GM04504 (cell line): ENCODE results near the gene HRH2.
"Not testable (repeated sequence)": the region's sequence is repeated elsewhere in the genome, so short reads cannot be mapped to it uniquely, and the experiment has no call there.

Experiments
- DNase-seq: peaks from one replicate; pipeline ENCODE4 v3.0.0-alpha.2; 2012; ENCODE audit warnings: low read depth

HRH2 gene

GRCh38 chr5:175714479-175715085, 56.7 kb downstream of the HRH2 start:
- no peak for DNase-seq

DNA sequence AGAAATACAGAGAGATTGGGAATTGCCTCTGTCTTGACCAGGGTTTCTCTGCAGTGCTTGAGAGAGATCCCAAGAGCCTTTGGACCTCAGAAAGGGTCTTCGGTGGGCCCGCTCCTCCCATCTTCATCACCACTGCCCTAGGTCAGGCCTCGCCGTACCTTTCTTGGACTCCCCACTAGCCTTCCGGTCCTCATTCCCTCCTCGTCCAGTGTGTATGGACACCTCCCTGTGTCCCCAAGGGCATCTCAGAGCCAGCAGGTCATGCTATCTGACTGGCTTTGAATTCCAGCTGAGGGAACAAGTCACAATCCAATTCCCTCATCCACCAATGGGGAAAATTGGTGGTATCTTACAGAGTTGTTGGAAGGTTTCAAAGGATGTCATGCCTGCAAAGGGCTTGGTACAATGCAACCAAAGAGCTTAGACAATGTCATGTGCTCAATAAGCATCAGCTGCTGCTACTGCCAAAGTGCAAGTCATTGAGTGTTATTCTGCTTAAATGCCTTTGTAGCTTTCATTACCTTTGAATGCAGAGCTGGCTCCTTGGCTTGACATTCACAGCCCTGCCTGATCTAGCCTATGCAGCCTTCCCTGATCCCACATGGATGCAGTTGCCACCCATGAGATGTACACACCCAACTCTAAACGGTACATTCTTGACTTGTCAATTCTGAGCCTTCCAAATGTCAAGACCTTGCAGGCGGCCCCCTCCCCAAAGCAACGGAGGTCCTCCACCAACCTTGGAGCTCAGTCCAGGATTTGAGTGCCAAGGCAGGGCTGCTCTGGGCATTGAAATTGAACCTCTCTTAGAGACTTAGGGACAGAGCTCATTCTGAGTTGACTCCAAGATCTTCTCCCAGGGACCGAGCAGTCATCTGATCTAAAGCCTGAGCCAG, 58.0 kb downstream of the HRH2 start:
- no peak for DNase-seq

- DNase-seq: no peak
These were observed 60.0 kb downstream of the HRH2 start for GRCh38 chr5:175717837-175718236.

GRCh38 chr5:175718401-175719108, 60.7 kb downstream of the HRH2 start:
- DNase-seq: no peak

DNA sequence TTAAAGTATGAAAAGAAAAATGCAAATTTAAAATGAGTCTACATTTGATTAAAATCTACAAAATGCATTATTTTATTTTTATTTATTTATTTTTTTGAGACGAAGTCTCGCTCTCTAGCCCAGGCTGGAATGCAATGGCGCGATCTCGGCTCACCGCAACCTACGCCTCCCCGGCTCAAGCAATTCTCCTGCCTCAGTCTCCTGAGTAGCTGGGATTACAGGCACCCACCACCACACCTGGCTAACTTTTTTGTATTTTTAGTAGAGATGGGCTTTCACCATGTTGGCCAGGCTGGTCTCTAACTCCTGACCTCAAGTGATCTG, 61.2 kb downstream of the HRH2 start:
- DNase-seq: not testable (repeated sequence)

DNA sequence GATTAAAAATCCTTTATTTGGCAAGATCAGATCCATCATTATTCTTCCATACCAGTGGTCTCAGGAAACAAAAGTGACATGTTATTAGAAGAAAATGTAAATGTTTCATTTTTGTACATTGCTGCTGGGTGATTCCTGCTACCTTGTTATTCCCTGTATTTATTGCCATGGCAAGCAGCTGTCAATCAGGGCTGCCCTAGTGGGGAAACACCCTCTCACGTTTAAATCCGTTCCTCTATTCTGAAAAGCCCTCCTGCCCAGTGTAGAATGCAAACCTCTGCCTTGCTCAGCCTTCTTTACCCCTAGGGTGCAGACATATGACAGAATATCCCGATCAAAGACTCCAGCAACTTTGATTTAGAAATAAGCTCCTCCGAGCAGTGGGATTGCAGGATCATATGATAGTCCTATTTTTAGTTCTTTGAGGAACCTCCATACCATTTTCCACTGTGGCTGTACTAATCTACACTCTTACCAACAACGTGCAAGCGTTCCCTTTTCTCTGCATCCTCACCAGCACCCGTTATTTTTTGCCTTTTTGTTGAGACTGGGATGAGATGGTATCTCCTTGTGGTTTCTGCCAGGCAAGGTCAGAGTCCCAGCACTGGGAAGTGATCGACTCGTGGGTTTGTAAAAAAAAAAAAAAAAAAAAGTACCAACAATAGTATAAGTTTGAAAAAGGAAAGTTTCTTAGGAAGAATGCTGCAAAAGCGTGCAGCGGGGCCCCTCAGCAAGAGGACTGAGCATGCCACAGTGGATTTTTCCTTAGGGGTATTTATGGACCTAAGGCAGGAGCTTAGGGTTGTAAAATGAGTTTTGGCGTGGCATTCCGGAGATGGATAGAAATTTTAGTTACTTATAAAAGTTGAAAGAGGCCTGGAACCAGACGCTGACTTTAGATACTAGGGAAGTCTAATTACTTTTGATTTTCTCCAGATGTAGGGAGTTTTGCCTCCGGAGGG, 66.7 kb downstream of the HRH2 start:
- DNase-seq: no peak

- no peak for DNase-seq
These were observed 70.4 kb downstream of the HRH2 start for GRCh38 chr5:175728316-175728715.

- DNase-seq: no peak
These were observed 71.3 kb downstream of the HRH2 start for GRCh38 chr5:175728885-175729828.

DNA sequence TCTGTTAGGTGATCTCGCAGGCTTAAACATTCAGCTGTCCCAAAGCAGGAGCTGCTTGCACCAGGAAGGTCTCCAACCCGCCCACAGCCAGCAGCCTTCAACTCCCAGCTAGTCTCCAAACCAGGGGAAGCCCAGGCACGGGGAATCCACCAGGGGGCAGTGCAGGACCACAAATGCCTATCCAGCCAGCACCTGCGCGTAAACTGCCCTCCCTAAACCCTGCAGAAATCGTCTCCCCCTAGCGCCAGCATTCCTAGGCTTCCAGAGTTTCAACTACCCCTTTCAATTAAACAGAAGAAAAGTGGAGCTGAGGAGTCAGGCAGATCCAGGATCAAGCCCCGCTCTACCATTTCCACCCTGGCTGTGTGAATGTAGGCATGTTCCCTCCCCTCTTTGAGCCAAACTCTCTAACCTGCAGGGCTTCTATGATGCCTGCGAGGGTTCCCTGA, 72.0 kb downstream of the HRH2 start:
- DNase-seq: peak; percentile 68

GRCh38 chr5:175731172-175731571, 73.3 kb downstream of the HRH2 start:
- no peak for DNase-seq

GRCh38 chr5:175731756-175732465, 74.0 kb downstream of the HRH2 start:
- no peak for DNase-seq

DNA sequence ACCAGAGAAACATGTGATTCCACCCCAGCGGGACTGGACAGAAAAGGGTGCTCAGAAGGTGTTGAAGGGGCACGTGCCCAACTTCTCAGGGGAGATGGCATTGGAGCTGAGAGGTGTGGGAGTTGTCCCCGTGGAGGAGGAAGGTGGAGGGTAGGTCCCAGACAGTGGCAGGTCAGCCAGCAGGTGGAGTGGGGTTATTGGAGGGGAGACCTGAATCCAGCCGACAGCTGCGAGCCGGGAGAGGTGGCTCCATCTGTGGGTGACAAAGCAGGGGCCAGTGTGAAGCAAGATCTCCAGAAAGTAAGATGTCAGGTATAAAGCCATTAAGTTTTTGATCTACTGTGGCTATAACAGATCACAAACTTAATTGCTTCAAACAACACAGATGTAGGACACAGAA, 75.1 kb downstream of the HRH2 start:
- DNase-seq: no peak

- no peak for DNase-seq
These were observed 76.1 kb downstream of the HRH2 start for GRCh38 chr5:175734016-175734415.

DNA sequence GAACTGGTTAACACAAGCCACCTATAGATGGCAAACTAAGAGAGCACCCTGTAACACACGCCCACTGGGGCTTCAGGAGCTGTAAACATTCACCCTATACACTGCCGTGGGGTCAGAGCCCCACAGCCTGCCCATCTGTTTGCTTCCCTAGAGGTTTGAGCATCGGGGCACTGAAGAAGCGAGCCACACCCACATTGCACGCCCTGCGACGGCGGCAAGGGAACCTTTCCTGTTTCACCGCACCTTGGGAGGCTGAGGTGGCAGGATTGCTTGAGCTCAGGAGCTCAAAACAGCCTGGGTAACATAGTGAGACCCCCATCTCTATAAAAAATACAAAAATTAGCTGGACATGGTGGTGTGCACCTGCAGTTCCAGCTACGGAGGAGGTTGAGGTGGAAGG, 76.6 kb downstream of the HRH2 start:
- DNase-seq: no peak

- DNase-seq: no peak
These were observed 77.8 kb downstream of the HRH2 start for GRCh38 chr5:175735701-175736100.

- DNase-seq: no peak
These were observed 78.8 kb downstream of the HRH2 start for GRCh38 chr5:175736652-175737051.

- DNase-seq: no peak
These were observed 79.6 kb downstream of the HRH2 start for GRCh38 chr5:175737481-175737880.

DNA sequence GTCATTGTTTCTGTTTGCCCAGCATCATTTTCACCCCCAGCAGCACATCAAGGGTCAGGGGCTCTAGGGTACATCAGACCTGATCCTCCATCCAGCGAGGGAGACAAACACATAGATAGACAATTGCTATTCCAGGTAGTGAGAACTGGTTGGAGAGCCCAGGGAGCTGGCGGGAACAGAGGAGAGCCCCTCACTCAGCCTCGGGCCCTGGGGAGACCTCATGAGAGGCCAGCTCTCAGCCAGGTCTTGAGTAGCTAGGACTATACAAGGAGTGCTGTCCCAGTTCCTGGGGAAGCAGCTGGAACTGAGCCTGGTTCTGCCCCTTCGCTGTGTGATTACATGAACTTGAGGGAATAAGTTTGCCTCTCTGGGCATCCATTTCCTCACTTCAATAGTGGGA, 80.3 kb downstream of the HRH2 start:
- DNase-seq: no peak

DNA sequence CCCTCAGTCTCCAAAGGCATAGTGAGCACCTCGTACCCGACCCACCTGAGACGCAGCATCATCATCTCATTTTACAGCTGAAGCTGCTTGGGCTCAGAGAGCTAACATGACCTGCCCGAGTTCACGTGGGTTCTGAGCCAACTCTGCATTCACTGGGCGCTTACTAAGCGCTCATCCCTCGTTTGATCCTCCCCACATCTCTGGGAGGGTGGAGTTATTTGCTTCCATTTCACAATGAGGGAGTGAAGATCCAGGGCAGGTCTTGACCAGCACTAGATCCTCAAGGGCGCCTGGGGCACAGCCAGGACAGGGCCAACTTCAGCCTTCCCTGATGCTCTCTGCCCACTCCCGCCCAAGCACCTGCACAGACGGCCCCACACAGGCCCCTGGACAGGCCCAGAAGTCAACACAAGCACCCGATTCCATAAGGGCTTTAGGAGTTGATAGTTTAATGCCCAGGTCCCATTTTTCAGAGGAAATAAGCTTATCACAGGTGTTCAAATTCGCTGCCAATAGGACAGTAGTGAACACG, 80.8 kb downstream of the HRH2 start:
- no peak for DNase-seq

GRCh38 chr5:175740014-175740413, 82.1 kb downstream of the HRH2 start:
- no peak for DNase-seq
